GM12865 (cell line): ENCODE results near the gene TTC27.

Source experiments
- DNase-seq: peaks from one replicate; pipeline ENCODE4 v3.0.0; 2010; ENCODE audit warnings: low read depth
- H3K4me3 ChIP-seq: 2 replicates; pipeline ENCODE4 v1.5.1; 2011; ENCODE audit warnings: mild to moderate bottlenecking, low read depth, low read length, control low read depth
- TF ChIP-seq, protein P1 (sequence below): IDR thresholded peaks from 2 replicates; pipeline ENCODE4 v1.5.1; 2011; ENCODE audit warnings: low read length, control low read depth, low read depth, inconsistent platforms; ENCODE audit not compliant: insufficient read depth; ENCODE audit errors: missing control alignments

Gene TTC27

GRCh38 chr2:32849456-32850194, 221.8 kb downstream of the TTC27 start:
- DNase-seq, result no peak
- H3K4me3 ChIP-seq, result no peak overlapping the region
- TF ChIP-seq, protein P1, sequence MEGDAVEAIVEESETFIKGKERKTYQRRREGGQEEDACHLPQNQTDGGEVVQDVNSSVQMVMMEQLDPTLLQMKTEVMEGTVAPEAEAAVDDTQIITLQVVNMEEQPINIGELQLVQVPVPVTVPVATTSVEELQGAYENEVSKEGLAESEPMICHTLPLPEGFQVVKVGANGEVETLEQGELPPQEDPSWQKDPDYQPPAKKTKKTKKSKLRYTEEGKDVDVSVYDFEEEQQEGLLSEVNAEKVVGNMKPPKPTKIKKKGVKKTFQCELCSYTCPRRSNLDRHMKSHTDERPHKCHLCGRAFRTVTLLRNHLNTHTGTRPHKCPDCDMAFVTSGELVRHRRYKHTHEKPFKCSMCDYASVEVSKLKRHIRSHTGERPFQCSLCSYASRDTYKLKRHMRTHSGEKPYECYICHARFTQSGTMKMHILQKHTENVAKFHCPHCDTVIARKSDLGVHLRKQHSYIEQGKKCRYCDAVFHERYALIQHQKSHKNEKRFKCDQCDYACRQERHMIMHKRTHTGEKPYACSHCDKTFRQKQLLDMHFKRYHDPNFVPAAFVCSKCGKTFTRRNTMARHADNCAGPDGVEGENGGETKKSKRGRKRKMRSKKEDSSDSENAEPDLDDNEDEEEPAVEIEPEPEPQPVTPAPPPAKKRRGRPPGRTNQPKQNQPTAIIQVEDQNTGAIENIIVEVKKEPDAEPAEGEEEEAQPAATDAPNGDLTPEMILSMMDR, result no peak

- no peak overlapping the region for H3K4me3 ChIP-seq
- DNase-seq, result no peak
- TF ChIP-seq, protein P1, result no peak
Measured at GRCh38 chr2:32851777-32852439, 224.1 kb downstream of the TTC27 start.

DNA sequence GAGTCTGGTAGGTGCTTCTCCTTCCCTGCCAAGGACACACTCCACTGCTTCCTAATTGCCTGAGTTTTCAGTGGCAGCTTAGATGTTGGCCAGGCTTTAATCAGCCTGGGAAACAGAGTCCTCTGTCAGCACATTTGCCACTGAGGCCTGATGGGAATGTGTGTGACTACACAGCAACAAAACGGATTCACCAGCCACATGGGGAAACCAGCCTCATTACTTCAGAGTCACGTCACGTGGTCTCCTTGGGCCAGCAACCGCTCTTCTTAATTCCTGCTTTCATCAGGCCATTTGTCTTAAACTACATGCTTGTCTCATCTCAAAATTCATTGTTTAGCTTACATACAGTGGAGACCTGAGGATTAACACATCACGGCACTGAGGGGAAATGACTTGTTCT, 225.0 kb downstream of the TTC27 start:
- DNase-seq, result no peak
- TF ChIP-seq, protein P1, result no peak

DNA sequence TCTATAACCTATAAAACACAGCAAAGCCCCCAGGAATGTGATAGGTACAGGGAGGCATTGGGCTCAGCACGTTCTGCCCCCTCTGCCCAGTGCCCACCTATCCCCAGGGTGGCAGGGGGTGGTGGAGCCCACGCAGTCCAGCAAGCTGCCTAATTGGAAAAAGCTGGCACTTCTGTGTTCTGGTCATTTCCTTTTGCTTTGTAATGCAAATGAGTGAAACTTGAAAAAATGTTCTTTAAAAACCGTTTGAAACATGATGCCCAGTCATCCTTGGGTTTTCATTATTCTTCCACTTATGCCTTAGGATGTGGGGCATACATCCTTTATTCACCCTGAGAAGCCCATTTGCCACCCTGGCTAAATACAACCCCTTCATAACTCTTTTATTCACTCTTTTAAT, 229.0 kb downstream of the TTC27 start:
- TF ChIP-seq, protein P1, result no peak
- DNase-seq, result no peak
- H3K4me3 ChIP-seq, result no peak overlapping the region

More for the DNA sequence above, 225.0 kb downstream of the TTC27 start:
- no peak overlapping the region for H3K4me3 ChIP-seq

GRCh38 chr2:32858713-32859112, 230.9 kb downstream of the TTC27 start:
- no peak overlapping the region for H3K4me3 ChIP-seq
- no peak for DNase-seq
- TF ChIP-seq, protein P1, result no peak

DNA sequence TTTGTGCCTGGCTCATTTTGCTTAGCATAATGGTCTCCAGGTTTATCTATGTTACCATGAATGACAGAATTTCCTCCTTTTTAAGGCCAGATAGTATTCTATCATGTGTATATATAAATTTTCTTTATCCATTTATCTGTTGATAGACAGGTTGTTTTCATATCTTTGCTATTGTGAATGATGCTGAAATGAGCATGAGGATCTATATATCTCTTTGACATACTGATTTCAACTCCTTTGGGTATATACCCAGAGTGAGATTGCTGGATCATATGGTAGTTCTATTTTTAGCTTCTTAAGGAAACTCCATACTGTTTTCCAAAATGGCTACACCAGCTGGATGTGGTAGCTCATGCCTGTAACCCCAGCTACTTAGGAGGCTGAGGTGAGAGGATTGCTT, 232.5 kb downstream of the TTC27 start:
- no peak for DNase-seq
- TF ChIP-seq, protein P1, result no peak
- no peak overlapping the region for H3K4me3 ChIP-seq
